IMR-90 (cell line): ENCODE results near the gene SGO2. TPM values are rescaled to one million over a fixed set of nuclear protein-coding genes. Genes with fewer than 3 reads are reported as not detected.

Experiments used
- ATAC-seq: fragments of 200-7000 bp; cut with Tn5 transposase; 2 replicates; pipeline ENCODE4 v1.9.1; 2020; ENCODE audit warnings: low read depth, mild to moderate bottlenecking, moderate library complexity
- BruUV-seq: library from RNA; stranded (reverse); fragments of 400-500 nt; replicated peaks from 2 replicates; lab custom pipeline; 2021; lab: Mats Ljungman, UMichigan
- CTCF ChIA-PET: fragments of 300-600 bp; formaldehyde crosslinking; extraction: SDS; loops from one replicate; lab custom pipeline; 2021; ENCODE audit warnings: antibody characterized with exemption; lab: Yijun Ruan, JAX
- POLR2A ChIA-PET: fragments of 300-600 bp; sonication (Branson Sonifier 250); formaldehyde crosslinking; loops from one replicate; lab custom pipeline; 2022; ENCODE audit warnings: antibody characterized with exemption; ENCODE audit not compliant: unreplicated experiment; lab: Charles Lee
- DNase-seq: peaks from one replicate; pipeline ENCODE4 v3.0.0; 2013
- H2AFZ ChIP-seq: replicated peaks from 2 replicates; pipeline ENCODE3; 2013; ENCODE audit warnings: low read length, mild to moderate bottlenecking; ENCODE audit not compliant: poor library complexity
- H2AK5ac ChIP-seq: 2 replicates; pipeline ENCODE4 v1.6.1; 2013; ENCODE audit warnings: low read depth, low read length, inconsistent platforms
- H2AK9ac ChIP-seq: replicated peaks from 2 replicates; pipeline ENCODE3; 2013; ENCODE audit warnings: mild to moderate bottlenecking, low read depth, low read length, moderate library complexity; ENCODE audit not compliant: poor library complexity
- H2BK120ac ChIP-seq: 2 replicates; pipeline ENCODE4 v1.6.1; 2013; ENCODE audit warnings: low read depth, low read length, inconsistent platforms
- H2BK15ac ChIP-seq: 3 replicates; pipeline ENCODE4 v1.6.1; 2013; ENCODE audit warnings: low read depth, low read length, inconsistent platforms
- H2BK20ac ChIP-seq: 2 replicates; pipeline ENCODE4 v1.6.1; 2013; ENCODE audit warnings: low read depth, mild to moderate bottlenecking, inconsistent platforms, low read length, moderate library complexity
- H2BK5ac ChIP-seq: 2 replicates; pipeline ENCODE4 v1.6.1; 2013; ENCODE audit warnings: mild to moderate bottlenecking, low read depth, low read length, inconsistent platforms; ENCODE audit not compliant: poor library complexity, severe bottlenecking
- H3K14ac ChIP-seq: replicated peaks from 2 replicates; pipeline ENCODE4 v1.6.1; 2013; ENCODE audit warnings: low read depth, low read length, inconsistent platforms
- H3K18ac ChIP-seq: 2 replicates; pipeline ENCODE4 v1.6.1; 2013; ENCODE audit warnings: low read depth, low read length, control low read depth
- H3K23ac ChIP-seq: 2 replicates; pipeline ENCODE4 v1.6.1; 2013; ENCODE audit warnings: low read depth, low read length, inconsistent platforms
- H3K27ac ChIP-seq: 2 replicates; pipeline ENCODE4 v1.5.1; 2013; ENCODE audit warnings: mild to moderate bottlenecking, control low read depth, low read length; ENCODE audit not compliant: insufficient read depth
- H3K27me3 ChIP-seq: 2 replicates; pipeline ENCODE4 v1.6.1; 2013; ENCODE audit warnings: low read length; ENCODE audit not compliant: control insufficient read depth, insufficient read depth
- H3K36me3 ChIP-seq: 2 replicates; pipeline ENCODE4 v1.6.1; 2013; ENCODE audit warnings: low read length, mixed read lengths; ENCODE audit not compliant: control insufficient read depth, insufficient read depth
- H3K4ac ChIP-seq: 2 replicates; pipeline ENCODE4 v1.6.1; 2013; ENCODE audit warnings: low read depth, low read length, inconsistent platforms
- H3K4me1 ChIP-seq: 2 replicates; pipeline ENCODE4 v1.6.1; 2013; ENCODE audit warnings: low read length, mixed read lengths; ENCODE audit not compliant: control insufficient read depth, insufficient read depth
- H3K4me2 ChIP-seq: 2 replicates; pipeline ENCODE4 v1.6.1; 2013; ENCODE audit warnings: low read depth, mild to moderate bottlenecking, control low read depth, low read length, moderate library complexity
- H3K4me3 ChIP-seq: 2 replicates; pipeline ENCODE4 v1.5.1; 2013; ENCODE audit warnings: low read depth, mild to moderate bottlenecking, control low read depth, low read length, moderate library complexity; ENCODE audit not compliant: insufficient read depth
- H3K56ac ChIP-seq: 2 replicates; pipeline ENCODE4 v1.6.1; 2013; ENCODE audit warnings: low read length, inconsistent platforms; ENCODE audit not compliant: insufficient read depth; ENCODE audit errors: extremely low read depth
- H3K79me1 ChIP-seq, 2 experiments: 2 replicates each; pipeline ENCODE4 v1.6.1; 2013; ENCODE audit warnings: low read length in 2 of 2, inconsistent platforms in 1 of 2, low read depth in 1 of 2
- H3K9ac ChIP-seq: 2 replicates; pipeline ENCODE4 v1.6.1; 2013; ENCODE audit warnings: low read depth, low read length, control low read depth
- H3K9me1 ChIP-seq: 2 replicates; pipeline ENCODE4 v1.6.1; 2013; ENCODE audit warnings: low read length, inconsistent platforms; ENCODE audit not compliant: insufficient read depth
- H3K9me3 ChIP-seq: 2 replicates; pipeline ENCODE4 v1.6.1; 2013; ENCODE audit warnings: low read length; ENCODE audit not compliant: control insufficient read depth, insufficient read depth
- H4K20me1 ChIP-seq: 2 replicates; pipeline ENCODE4 v1.6.1; 2013; ENCODE audit warnings: low read length, inconsistent platforms; ENCODE audit not compliant: insufficient read depth
- H4K5ac ChIP-seq: 2 replicates; pipeline ENCODE4 v1.6.1; 2013; ENCODE audit warnings: mild to moderate bottlenecking, low read depth, low read length, control low read depth
- H4K8ac ChIP-seq, 2 experiments: 2 replicates each; pipeline ENCODE4 v1.6.1; 2013; ENCODE audit warnings: low read depth in 2 of 2, low read length in 2 of 2, control low read depth in 1 of 2, inconsistent platforms in 1 of 2
- H4K91ac ChIP-seq: 2 replicates; pipeline ENCODE4 v1.6.1; 2013; ENCODE audit warnings: low read depth, low read length, inconsistent platforms; ENCODE audit not compliant: insufficient read depth
- CEBPB ChIP-seq: IDR thresholded peaks from 2 replicates; pipeline ENCODE4 v1.6.1; 2012; ENCODE audit warnings: low read depth, low read length, improper control_type of control experiment
- POLR2A ChIP-seq: IDR thresholded peaks from 2 replicates; pipeline ENCODE4 v1.6.1; 2012; ENCODE audit warnings: mild to moderate bottlenecking, low read depth, low read length
- WGBS, 2 experiments: methylation state at CpG; one replicate each; pipeline versions ENCODE4 v1.1.5 to v1.1.7; 2013; ENCODE audit warnings: missing lambda C conversion rate in 2 of 2; ENCODE audit not compliant: insufficient read length in 1 of 2; ENCODE audit errors: extremely low coverage in 2 of 2; 5-methylcytosine and 5-hydroxymethylcytosine counted together
- dilution Hi-C: fragments of 300-500 bp; cut with HindIII; formaldehyde crosslinking; loops from one replicate; pipeline ENCODE4 v1.14.3; 2018; ENCODE audit warnings: low sequenced_read_pairs; ENCODE audit not compliant: unreplicated experiment
- in situ Hi-C: fragments of 300-500 bp; cut with MboI; formaldehyde crosslinking; loops from 3 replicates; pipeline ENCODE4 v1.14.3; 2019; ENCODE audit warnings: low sequenced_read_pairs, inconsistent platforms, mixed read lengths
- intact Hi-C: fragments of 100-400 bp; cut with micrococcal nuclease; formaldehyde crosslinking; loops from 2 replicates; pipeline ENCODE4 v1.10.0; 2022
- polyA plus RNA-seq, 3 experiments: library from polyadenylated mRNA; depleted of rRNA; stranded (reverse); fragments of >200 nt; gene quantifications; 2 replicates each; pipeline ENCODE4 v1.2.3, GENCODE V29; 2012; ENCODE audit warnings: low replicate concordance in 1 of 3
- total RNA-seq: library from RNA; depleted of rRNA; stranded (reverse); fragments of >200 nt; gene quantifications from 2 replicates; pipeline ENCODE4 v1.2.3, GENCODE V29; 2012

SGO2 gene
- total and polyA plus RNA-seq, 2 of the 4 experiments (the other 2 are of a cell fraction), result 5.4 to 6.3 TPM

DNA sequence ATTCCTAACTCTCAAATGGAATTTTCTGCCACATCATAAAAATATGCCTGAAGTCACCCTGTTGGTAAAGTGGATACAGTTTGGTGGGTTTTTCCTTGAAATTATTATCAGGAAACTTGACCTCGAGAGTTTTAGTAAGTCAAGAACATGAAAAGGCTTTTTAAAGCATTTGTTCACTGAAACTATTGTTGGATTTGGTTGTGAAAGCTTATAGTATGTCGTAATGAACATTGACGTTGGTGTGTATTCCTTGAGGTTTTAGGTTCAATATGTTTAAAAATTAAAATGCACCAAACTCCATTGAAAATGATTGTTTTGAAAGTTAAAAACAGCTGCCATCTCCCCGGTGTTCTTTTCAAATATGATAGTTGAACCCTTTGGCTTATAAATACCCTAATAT is 90.6 kb downstream of the SGO2 start:
- Histone ChIP-seq H3K4me3 (no peak overlapping the region), H3K18ac (no peak overlapping the region), H2AK5ac (no peak overlapping the region), H4K8ac (no peak overlapping the region), H3K36me3 (no peaks in the 10 kb centered on the region), H3K14ac (no peak overlapping the region), H2BK15ac (no peak overlapping the region), H2BK5ac (no peak overlapping the region), H3K9me3 (no peaks in the 10 kb centered on the region), H3K79me1 (no peaks in the 10 kb centered on the region), H4K20me1 (no peaks in the 10 kb centered on the region), H2BK20ac (no peak overlapping the region), H3K9me1 (peaks cover 8% of the 10 kb centered on the region; the same call in 1 of the 2 replicates), H3K27me3 (no peaks in the 10 kb centered on the region), H3K27ac (no peak overlapping the region; the same call in 1 of the 2 replicates), H3K4ac (no peak overlapping the region), H3K4me1 (peaks cover 12% of the 10 kb centered on the region), H3K9ac (no peak overlapping the region), H4K91ac (no peak overlapping the region), H2BK120ac (peak overlapping the region; percentile 71; the same call in 1 of the 2 replicates), H3K4me2 (peak overlapping the region; percentile 15; the same call in 1 of the 2 replicates), H2AK9ac (no peak overlapping the region), H3K23ac (no peak overlapping the region), H4K5ac (no peak overlapping the region), H3K56ac (no peak overlapping the region), H2AFZ (no peak overlapping the region)
- BruUV-seq, result no TSS peak
- no peak for ATAC-seq
- ChIA-PET POLR2A (no interaction called here), CTCF (interaction anchor here (2.4 kb wide), 1 partner anchor 17 kb away, joined by 6 read pairs; no protein-coding TSS in a partner anchor)
- intact Hi-C loops (loop anchor here (10.0 kb wide), 1 partner anchor 198 kb away; the partner anchor contains the start of gene BZW1), in situ Hi-C loops (no loop called here), dilution Hi-C loops (no loop called here)
- no peak for TF ChIP-seq POLR2A
- TF ChIP-seq CEBPB, result peak; percentile 78
- WGBS, 2 experiments, result no CpG with 5 or more reads among the region's 4 CpGs
- peak; percentile 50 for DNase-seq
